Measurements from ENCODE around the gene AKT2.

DNA sequence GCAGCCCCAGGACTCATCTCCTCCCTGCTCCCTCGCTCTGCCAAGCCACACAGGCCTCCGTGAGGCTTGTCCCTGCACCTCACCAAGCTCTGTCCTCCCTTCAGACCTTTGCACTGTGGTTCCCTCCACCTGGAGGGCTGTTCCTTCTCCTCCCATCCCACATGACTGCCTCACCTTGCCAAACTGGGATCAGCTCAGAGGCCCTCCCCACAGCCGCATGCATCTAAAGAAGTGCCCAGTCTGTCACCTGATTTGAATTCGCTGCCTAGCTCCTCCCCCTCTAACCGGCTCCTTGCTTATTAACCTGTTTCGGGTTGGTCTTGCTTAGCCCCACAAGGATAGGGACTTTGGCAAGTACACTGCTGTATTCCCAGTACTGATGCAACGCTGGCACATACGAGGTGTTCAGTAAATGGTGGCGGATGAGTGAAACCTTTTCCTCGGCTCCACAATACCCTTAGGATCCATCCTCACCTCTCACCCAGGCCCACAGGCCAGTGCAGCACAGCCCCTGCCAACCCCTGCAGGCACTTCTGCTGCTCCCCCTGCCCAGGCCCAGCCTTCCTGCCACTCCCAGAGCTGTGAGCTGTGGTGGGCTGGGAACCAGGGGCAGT lies 4.4 kb downstream of the AKT2 start:
- TF ChIP-seq, protein P1, sequence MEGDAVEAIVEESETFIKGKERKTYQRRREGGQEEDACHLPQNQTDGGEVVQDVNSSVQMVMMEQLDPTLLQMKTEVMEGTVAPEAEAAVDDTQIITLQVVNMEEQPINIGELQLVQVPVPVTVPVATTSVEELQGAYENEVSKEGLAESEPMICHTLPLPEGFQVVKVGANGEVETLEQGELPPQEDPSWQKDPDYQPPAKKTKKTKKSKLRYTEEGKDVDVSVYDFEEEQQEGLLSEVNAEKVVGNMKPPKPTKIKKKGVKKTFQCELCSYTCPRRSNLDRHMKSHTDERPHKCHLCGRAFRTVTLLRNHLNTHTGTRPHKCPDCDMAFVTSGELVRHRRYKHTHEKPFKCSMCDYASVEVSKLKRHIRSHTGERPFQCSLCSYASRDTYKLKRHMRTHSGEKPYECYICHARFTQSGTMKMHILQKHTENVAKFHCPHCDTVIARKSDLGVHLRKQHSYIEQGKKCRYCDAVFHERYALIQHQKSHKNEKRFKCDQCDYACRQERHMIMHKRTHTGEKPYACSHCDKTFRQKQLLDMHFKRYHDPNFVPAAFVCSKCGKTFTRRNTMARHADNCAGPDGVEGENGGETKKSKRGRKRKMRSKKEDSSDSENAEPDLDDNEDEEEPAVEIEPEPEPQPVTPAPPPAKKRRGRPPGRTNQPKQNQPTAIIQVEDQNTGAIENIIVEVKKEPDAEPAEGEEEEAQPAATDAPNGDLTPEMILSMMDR (IDR thresholded peaks at IDR 0.05; ENCODE audit: insufficient read depth, low read depth, low read length) = no peak
- TF ChIP-seq EZH2 (IDR thresholded peaks at IDR 0.05; ENCODE audit: insufficient read depth, low read length) = no peak
